ENCODE measurements around the gene EDC3. TPM values are rescaled to one million over a fixed set of nuclear protein-coding genes. Genes with fewer than 3 reads are reported as not detected.

EDC3 gene
- total and polyA plus RNA-seq, 12 donors: 3.9 to 25.3 (median 16.1) TPM

- Histone ChIP-seq H3K4me3 (no peak overlapping the region), H3K27me3 (no peaks in the 10 kb centered on the region), H3K36me3 (replicated peaks in 1 of 2) (peaks cover 0 to 17% of the 10 kb centered on the region in 2 donors), H3K27ac (no peak overlapping the region), H3K9me3 (replicated peaks in 1 of 3) (no peaks in the 10 kb centered on the region), H3K4me1 (replicated peaks in 1 of 2) (peaks cover 0 to 5% of the 10 kb centered on the region in 2 donors)
- WGBS, 4 donors: 81 to 96% (median 91%) methylated on average over 1 to 7 of the region's 7 CpGs
- TF ChIP-seq CTCF (IDR thresholded peaks at IDR 0.05): no peak
- no peak for TF ChIP-seq POLR2A (IDR thresholded peaks at IDR 0.05)
- intact Hi-C loops (cut with DNase I): no loop called here
- no peak for DNase-seq
Observed at GRCh38 chr15:74593122-74593521, 102.7 kb downstream of the EDC3 start.

- Histone ChIP-seq H3K36me3 (replicated peaks in 1 of 2) (peaks cover 0 to 17% of the 10 kb centered on the region in 2 donors), H3K27me3 (no peaks in the 10 kb centered on the region), H3K4me1 (replicated peaks in 1 of 2) (no peaks in the 10 kb centered on the region), H3K27ac (no peak overlapping the region), H3K9me3 (replicated peaks in 1 of 3) (no peaks in the 10 kb centered on the region), H3K4me3 (no peak overlapping the region)
- intact Hi-C loops (cut with DNase I): no loop called here
- DNase-seq: no peak
- WGBS, 4 donors: 85 to 92% (median 88%) methylated on average over 3 of the region's 3 CpGs
- TF ChIP-seq CTCF (IDR thresholded peaks at IDR 0.05) (no peak), POLR2A (IDR thresholded peaks at IDR 0.05) (no peak)
Observed at GRCh38 chr15:74592222-74592621, 103.6 kb downstream of the EDC3 start.

- H3K27ac ChIP-seq: no peak overlapping the region
- H3K27me3 ChIP-seq: no peaks in the 10 kb centered on the region
- no peak for DNase-seq
- H3K9me3 ChIP-seq (replicated peaks in 1 of 3): no peaks in the 10 kb centered on the region
- peaks cover 3 to 7% of the 10 kb centered on the region in 2 donors for H3K4me1 ChIP-seq (replicated peaks in 1 of 2)
- H3K36me3 ChIP-seq (replicated peaks in 1 of 2): peaks cover 0 to 17% of the 10 kb centered on the region in 2 donors
- no peak for TF ChIP-seq CTCF (IDR thresholded peaks at IDR 0.05)
- no peak for TF ChIP-seq POLR2A (IDR thresholded peaks at IDR 0.05)
- no peak overlapping the region for H3K4me3 ChIP-seq
- intact Hi-C loops (cut with DNase I): no loop called here
- 88 to 94% (median 90%) methylated on average over 5 to 6 of the region's 6 CpGs for WGBS, 4 donors
Observed at GRCh38 chr15:74589826-74590225, 106.0 kb downstream of the EDC3 start.

GRCh38 chr15:74585857-74586256 lies 110.0 kb downstream of the EDC3 start:
- intact Hi-C loops (cut with DNase I): no loop called here
- peaks cover 0 to 3% of the 10 kb centered on the region in 2 donors for H3K36me3 ChIP-seq (replicated peaks in 1 of 2)
- H3K27ac ChIP-seq: no peak overlapping the region
- WGBS, 4 donors: 86 to 92% (median 88%) methylated on average over 8 to 9 of the region's 9 CpGs
- H3K4me3 ChIP-seq: no peak overlapping the region
- no peak for DNase-seq
- no peaks in the 10 kb centered on the region for H3K9me3 ChIP-seq (replicated peaks in 1 of 3)
- H3K4me1 ChIP-seq (replicated peaks in 1 of 2): peaks cover 3 to 10% of the 10 kb centered on the region in 2 donors
- H3K27me3 ChIP-seq: no peaks in the 10 kb centered on the region
- no peak for TF ChIP-seq CTCF (IDR thresholded peaks at IDR 0.05)
- TF ChIP-seq POLR2A (IDR thresholded peaks at IDR 0.05): no peak
